Activated CD8-positive, alpha-beta T cell treated with anti-CD3 and anti-CD28 coated beads for 36 hours (primary cell): ENCODE data around the gene SAMM50. TPM values are rescaled to one million over a fixed set of nuclear protein-coding genes. Genes with fewer than 3 reads are reported as not detected.

ENCODE experiments used
- ATAC-seq: fragments of 200-7000 bp; cut with Tn5 transposase; one replicate; pipeline ENCODE4 v1.10.0; 2021; ENCODE audit warnings: mild to moderate bottlenecking, moderate library complexity
- CTCF ChIA-PET: fragments of 350-600 bp; sonication (Branson Sonifier 250); formaldehyde crosslinking; loops from one replicate; lab custom pipeline; 2021; ENCODE audit warnings: antibody characterized with exemption; lab: Charles Lee
- POLR2A ChIA-PET: fragments of 350-600 bp; sonication (Branson Sonifier 250); formaldehyde crosslinking; loops from one replicate; lab custom pipeline; 2021; ENCODE audit warnings: antibody characterized with exemption; lab: Charles Lee
- DNase-seq: peaks from one replicate; pipeline ENCODE4 v3.0.0-alpha.2; 2020
- H3K27ac Mint-ChIP-seq: one replicate; pipeline ENCODE4 v1.8.0; 2021; ENCODE audit warnings: mild to moderate bottlenecking, mixed read lengths
- H3K27me3 Mint-ChIP-seq: one replicate; pipeline ENCODE4 v1.8.0; 2021; ENCODE audit warnings: mixed read lengths
- H3K36me3 Mint-ChIP-seq: one replicate; pipeline ENCODE4 v1.8.0; 2021; ENCODE audit warnings: low read depth, mixed read lengths
- H3K4me1 Mint-ChIP-seq: one replicate; pipeline ENCODE4 v1.8.0; 2021; ENCODE audit warnings: low read depth, mixed read lengths
- H3K4me3 Mint-ChIP-seq: one replicate; pipeline ENCODE4 v1.8.0; 2021; ENCODE audit warnings: mild to moderate bottlenecking, moderate library complexity, mixed read lengths
- H3K9me3 Mint-ChIP-seq: one replicate; pipeline ENCODE4 v1.8.0; 2021; ENCODE audit warnings: mixed read lengths
- intact Hi-C: fragments of 100-400 bp; cut with micrococcal nuclease; formaldehyde crosslinking; loops from one replicate; pipeline ENCODE4 v1.10.0; 2022
- total RNA-seq, 2 experiments: library from RNA; stranded (reverse); gene quantifications; one replicate each; pipeline ENCODE4 v1.2.3, GENCODE V29; 2021
- TF ChIP-seq, protein P1 (sequence below): fragments of 200-600 bp; IDR thresholded peaks from one replicate; pipeline ENCODE4 v1.8.0; 2022; ENCODE audit warnings: antibody characterized with exemption, mild to moderate bottlenecking

The SAMM50 gene
- total RNA-seq, 2 experiments from 2014 or later, result 41.7 to 42.2 TPM

GRCh38 chr22:43969989-43970755, 14.9 kb downstream of the SAMM50 start:
- Mint-ChIP-seq H3K27ac (no peak overlapping the region), H3K9me3 (no peaks in the 10 kb centered on the region), H3K36me3 (peaks cover 38% of the 10 kb centered on the region), H3K4me3 (no peak overlapping the region), H3K4me1 (no peaks in the 10 kb centered on the region), H3K27me3 (no peaks in the 10 kb centered on the region)
- ChIA-PET CTCF (no interaction called here), POLR2A (no interaction called here)
- DNase-seq, result no peak
- TF ChIP-seq, protein P1, sequence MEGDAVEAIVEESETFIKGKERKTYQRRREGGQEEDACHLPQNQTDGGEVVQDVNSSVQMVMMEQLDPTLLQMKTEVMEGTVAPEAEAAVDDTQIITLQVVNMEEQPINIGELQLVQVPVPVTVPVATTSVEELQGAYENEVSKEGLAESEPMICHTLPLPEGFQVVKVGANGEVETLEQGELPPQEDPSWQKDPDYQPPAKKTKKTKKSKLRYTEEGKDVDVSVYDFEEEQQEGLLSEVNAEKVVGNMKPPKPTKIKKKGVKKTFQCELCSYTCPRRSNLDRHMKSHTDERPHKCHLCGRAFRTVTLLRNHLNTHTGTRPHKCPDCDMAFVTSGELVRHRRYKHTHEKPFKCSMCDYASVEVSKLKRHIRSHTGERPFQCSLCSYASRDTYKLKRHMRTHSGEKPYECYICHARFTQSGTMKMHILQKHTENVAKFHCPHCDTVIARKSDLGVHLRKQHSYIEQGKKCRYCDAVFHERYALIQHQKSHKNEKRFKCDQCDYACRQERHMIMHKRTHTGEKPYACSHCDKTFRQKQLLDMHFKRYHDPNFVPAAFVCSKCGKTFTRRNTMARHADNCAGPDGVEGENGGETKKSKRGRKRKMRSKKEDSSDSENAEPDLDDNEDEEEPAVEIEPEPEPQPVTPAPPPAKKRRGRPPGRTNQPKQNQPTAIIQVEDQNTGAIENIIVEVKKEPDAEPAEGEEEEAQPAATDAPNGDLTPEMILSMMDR, result no peak
- ATAC-seq, result no peak
- intact Hi-C loops, result no loop called here

- Mint-ChIP-seq H3K9me3 (no peaks in the 10 kb centered on the region), H3K27ac (no peak overlapping the region), H3K27me3 (no peaks in the 10 kb centered on the region), H3K4me3 (no peak overlapping the region), H3K36me3 (peaks cover 42% of the 10 kb centered on the region), H3K4me1 (no peaks in the 10 kb centered on the region)
- ChIA-PET CTCF (interaction anchor here (1.1 to 1.2 kb wide), 2 partner anchors 21 to 25 kb away, joined by 4 read pairs; no protein-coding TSS in a partner anchor), POLR2A (no interaction called here)
- ATAC-seq, result no peak
- TF ChIP-seq, protein P1, result no peak
- intact Hi-C loops, result no loop called here
- no peak for DNase-seq
Observed at GRCh38 chr22:43971112-43971511, 15.9 kb downstream of the SAMM50 start.

DNA sequence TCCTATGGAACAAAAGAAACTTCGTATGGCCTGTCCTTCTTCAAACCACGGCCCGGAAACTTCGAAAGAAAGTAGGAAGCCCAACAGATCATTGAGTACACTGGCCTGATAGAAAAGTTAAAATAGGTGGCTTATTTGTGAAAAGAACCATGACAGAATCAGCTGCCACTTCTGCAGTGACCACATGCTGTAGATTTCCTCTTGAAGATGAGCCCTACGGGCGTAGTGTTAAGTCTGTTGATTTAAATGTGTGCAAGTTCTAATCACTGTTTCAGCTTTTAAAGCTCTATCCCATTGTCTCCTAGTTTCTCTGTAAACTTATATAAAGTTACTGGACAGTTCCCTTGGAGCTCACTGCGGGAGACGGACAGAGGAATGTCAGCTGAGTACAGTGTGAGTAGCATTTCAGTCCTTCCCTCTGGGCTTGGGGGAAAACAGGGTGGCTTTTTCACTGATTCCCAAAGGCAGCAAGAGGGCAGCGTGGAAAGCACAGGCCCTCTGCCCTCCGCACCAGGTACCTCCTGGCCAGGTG, 17.8 kb downstream of the SAMM50 start:
- H3K4me3 Mint-ChIP-seq, result no peak overlapping the region
- CTCF ChIA-PET, result interaction anchor here (0.7 to 1.7 kb wide), 2 partner anchors 20 to 90 kb away, joined by 3 to 4 read pairs; no protein-coding TSS in a partner anchor

GRCh38 chr22:43974028-43974545, 18.8 kb downstream of the SAMM50 start:
- Mint-ChIP-seq H3K4me1 (no peaks in the 10 kb centered on the region), H3K9me3 (no peaks in the 10 kb centered on the region), H3K4me3 (no peak overlapping the region), H3K36me3 (peaks cover 32% of the 10 kb centered on the region), H3K27me3 (no peaks in the 10 kb centered on the region), H3K27ac (no peak overlapping the region)
- no peak for ATAC-seq
- ChIA-PET POLR2A (interaction anchor here (1.5 kb wide), 1 partner anchor 11 kb away, joined by 4 read pairs; no protein-coding TSS in a partner anchor), CTCF (no interaction called here)
- TF ChIP-seq, protein P1, result no peak
- intact Hi-C loops, result no loop called here
- no peak for DNase-seq

More for the DNA sequence above, 17.8 kb downstream of the SAMM50 start:
- intact Hi-C loops, result no loop called here
- H3K9me3 Mint-ChIP-seq, result no peaks in the 10 kb centered on the region
- H3K27ac Mint-ChIP-seq, result no peak overlapping the region
- TF ChIP-seq, protein P1, result no peak
- H3K27me3 Mint-ChIP-seq, result no peaks in the 10 kb centered on the region
- peaks cover 37% of the 10 kb centered on the region for H3K36me3 Mint-ChIP-seq
- ATAC-seq (no peak), DNase-seq (no peak)
- no peaks in the 10 kb centered on the region for H3K4me1 Mint-ChIP-seq
- POLR2A ChIA-PET, result interaction anchor here (0.5 to 1.2 kb wide), 2 partner anchors 18 to 251 kb away, joined by 3 read pairs; partner anchors contain the start of gene SAMM50
